Measurements from ENCODE around the gene TMEM81. TPM values are rescaled to one million over a fixed set of nuclear protein-coding genes. Genes with fewer than 3 reads are reported as not detected.

The TMEM81 gene
- total RNA-seq, 1 donor from 2014 or later = 3.3 TPM

- peak overlapping the region; percentile 28 for H3K9ac ChIP-seq
- DNase-seq (ENCODE audit: low spot score) = no peak
- H3K9me3 ChIP-seq (ENCODE audit: low read depth) = no peaks in the 10 kb centered on the region
- Mint-ChIP-seq H3K9me3 (no peaks in the 10 kb centered on the region), H3K4me1 (peaks cover 17% of the 10 kb centered on the region), H3K27ac (peak overlapping the region; percentile 100), H3K27me3 (ENCODE audit: insufficient read depth, low read depth) (peaks cover 3% of the 10 kb centered on the region), H3K4me3 (peak overlapping the region; percentile 99), H3K36me3 (no peaks in the 10 kb centered on the region)
- peaks cover 15% of the 10 kb centered on the region for H3K4me1 ChIP-seq
- peak overlapping the region; percentile 87 for H3K4me3 ChIP-seq
- H4K20me1 ChIP-seq (ENCODE audit: low read depth) = peaks cover 20% of the 10 kb centered on the region
- peak overlapping the region; percentile 94 for H2AFZ ChIP-seq (replicated peaks)
- peak overlapping the region; percentile 15 for H3K27ac ChIP-seq
- peaks cover 43% of the 10 kb centered on the region for H3K79me2 ChIP-seq (ENCODE audit: low read depth)
- TF ChIP-seq CTCF (IDR thresholded peaks at IDR 0.05) (no peak), EZH2 (IDR thresholded peaks at IDR 0.05) (no peak), EZH2phosphoT487 (IDR thresholded peaks at IDR 0.05) (no peak)
- H3K4me2 ChIP-seq = peak overlapping the region; percentile 98
- no peaks in the 10 kb centered on the region for H3K27me3 ChIP-seq
- no peaks in the 10 kb centered on the region for H3K36me3 ChIP-seq
- H3F3A ChIP-seq (ENCODE audit: low read depth) = peaks cover 7% of the 10 kb centered on the region
These were observed 38.2 kb upstream of the TMEM81 start for GRCh38 chr1:205122489-205122882.

GRCh38 chr1:205121660-205122488, 37.6 kb upstream of the TMEM81 start, which contains the start of gene RBBP5:
Gene RBBP5, minus strand, starts transcription at chr1:205121978. Its CDS starts 105 bp downstream, at chr1:205121873.
- H2AFZ ChIP-seq (replicated peaks) = peak within 1 kb of the TSS; percentile 98
- peaks cover 15% of the 10 kb centered on the region for H3K4me1 ChIP-seq
- H3K9me3 ChIP-seq (ENCODE audit: low read depth) = no peaks in the 10 kb centered on the region
- peak within 1 kb of the TSS; percentile 96 for H3K9ac ChIP-seq
- peaks cover 20% of the 10 kb centered on the region for H4K20me1 ChIP-seq (ENCODE audit: low read depth)
- peak within 1 kb of the TSS; percentile 98 for H3K27ac ChIP-seq
- H3K36me3 ChIP-seq = no peaks in the 10 kb centered on the region
- H3K36me3 Mint-ChIP-seq = no peaks in the 10 kb centered on the region
- H3K27ac Mint-ChIP-seq = peak within 1 kb of the TSS; percentile 100
- peak; percentile 96 for DNase-seq (ENCODE audit: low spot score)
- H3K4me3 Mint-ChIP-seq = peak within 1 kb of the TSS; percentile 99
- peak within 1 kb of the TSS; percentile 98 for H3K4me2 ChIP-seq
- TF ChIP-seq EZH2 (IDR thresholded peaks at IDR 0.05) = peak; percentile 28
- peak; percentile 79 for TF ChIP-seq CTCF (IDR thresholded peaks at IDR 0.05)
- no peak for TF ChIP-seq EZH2phosphoT487 (IDR thresholded peaks at IDR 0.05)
- H3K79me2 ChIP-seq (ENCODE audit: low read depth) = peaks cover 48% of the 10 kb centered on the region
- H3K4me1 Mint-ChIP-seq = peaks cover 17% of the 10 kb centered on the region
- no peaks in the 10 kb centered on the region for H3K9me3 Mint-ChIP-seq
- H3K27me3 Mint-ChIP-seq (ENCODE audit: insufficient read depth, low read depth) = peaks cover 2% of the 10 kb centered on the region
- H3K4me3 ChIP-seq = peak within 1 kb of the TSS; percentile 87
- peaks cover 7% of the 10 kb centered on the region for H3F3A ChIP-seq (ENCODE audit: low read depth)
- no peaks in the 10 kb centered on the region for H3K27me3 ChIP-seq

GRCh38 chr1:205118752-205119151, 34.5 kb upstream of the TMEM81 start:
- Histone ChIP-seq H3K9ac (no peak overlapping the region), H3K79me2 (ENCODE audit: low read depth) (peaks cover 70% of the 10 kb centered on the region), H3K4me3 (no peak overlapping the region), H3K9me3 (ENCODE audit: low read depth) (no peaks in the 10 kb centered on the region), H3K4me1 (peaks cover 15% of the 10 kb centered on the region), H3K4me2 (no peak overlapping the region), H3K36me3 (peaks cover 13% of the 10 kb centered on the region), H2AFZ (replicated peaks) (no peak overlapping the region), H3K27ac (no peak overlapping the region), H4K20me1 (ENCODE audit: low read depth) (peaks cover 29% of the 10 kb centered on the region), H3F3A (ENCODE audit: low read depth) (peaks cover 7% of the 10 kb centered on the region), H3K27me3 (no peaks in the 10 kb centered on the region)
- no peak overlapping the region for H3K4me3 Mint-ChIP-seq
- H3K36me3 Mint-ChIP-seq = no peaks in the 10 kb centered on the region
- peaks cover 17% of the 10 kb centered on the region for H3K4me1 Mint-ChIP-seq
- H3K27me3 Mint-ChIP-seq (ENCODE audit: insufficient read depth, low read depth) = no peaks in the 10 kb centered on the region
- no peak overlapping the region for H3K27ac Mint-ChIP-seq
- H3K9me3 Mint-ChIP-seq = no peaks in the 10 kb centered on the region
- TF ChIP-seq EZH2phosphoT487 (IDR thresholded peaks at IDR 0.05) (no peak), EZH2 (IDR thresholded peaks at IDR 0.05) (no peak), CTCF (IDR thresholded peaks at IDR 0.05) (no peak)
- no peak for DNase-seq (ENCODE audit: low spot score)

Measured in neural progenitor cell (in vitro differentiated cells).